GM13976 (cell line): ENCODE results near the gene FBH1.
"Not testable (repeated sequence)": the region's sequence is repeated elsewhere in the genome, so short reads cannot be mapped to it uniquely, and the experiment has no call there.

ENCODE experiments used
- DNase-seq: peaks from one replicate; pipeline ENCODE4 v3.0.0; 2012; ENCODE audit warnings: low spot score
- CTCF ChIP-seq: IDR thresholded peaks from 2 replicates; pipeline ENCODE4 v1.5.1; 2012; ENCODE audit warnings: borderline replicate concordance, mild to moderate bottlenecking; ENCODE audit not compliant: insufficient read depth; ENCODE audit errors: extremely low read depth, missing control alignments, control extremely low read depth
- in situ Hi-C: fragments of 300-500 bp; cut with MboI; formaldehyde crosslinking; loops from one replicate; pipeline ENCODE4 v1.12.0; 2022; ENCODE audit warnings: low sequenced_read_pairs, mixed read lengths, inconsistent platforms; ENCODE audit not compliant: unreplicated experiment

The FBH1 gene

GRCh38 chr10:5958077-5958476 is 68.0 kb downstream of the FBH1 start:
- in situ Hi-C loops, result no loop called here
- DNase-seq, result no peak
- no peak for TF ChIP-seq CTCF

GRCh38 chr10:5958675-5959074 is 68.6 kb downstream of the FBH1 start:
- in situ Hi-C loops, result no loop called here
- DNase-seq, result no peak
- no peak for TF ChIP-seq CTCF

GRCh38 chr10:5959142-5959541 is 69.1 kb downstream of the FBH1 start:
- TF ChIP-seq CTCF, result no peak
- in situ Hi-C loops, result no loop called here
- DNase-seq, result no peak

- in situ Hi-C loops, result no loop called here
- DNase-seq, result peak; percentile 16
- no peak for TF ChIP-seq CTCF
Measured at GRCh38 chr10:5959581-5960069, 69.6 kb downstream of the FBH1 start.

GRCh38 chr10:5960070-5960972 is 70.3 kb downstream of the FBH1 start:
- TF ChIP-seq CTCF, result no peak
- DNase-seq, result peak; percentile 23
- in situ Hi-C loops, result no loop called here

GRCh38 chr10:5960973-5961275 is 70.9 kb downstream of the FBH1 start:
- in situ Hi-C loops, DNase-seq: not testable (repeated sequence)

- in situ Hi-C loops, result no loop called here
- DNase-seq, result no peak
- no peak for TF ChIP-seq CTCF
Measured at GRCh38 chr10:5961405-5962100, 71.5 kb downstream of the FBH1 start.

GRCh38 chr10:5962358-5962940 is 72.4 kb downstream of the FBH1 start:
- in situ Hi-C loops, DNase-seq: not testable (repeated sequence)
